ENCODE measurements around the gene ABCG1.

GRCh38 chr21:42316891-42317290, 98.0 kb downstream of the ABCG1 start:
- TF ChIP-seq CTCF (IDR thresholded peaks at IDR 0.05; ENCODE audit: poor library complexity) (no peak), EZH2phosphoT487 (IDR thresholded peaks at IDR 0.05; ENCODE audit: low read depth, severe bottlenecking, unreplicated experiment) (no peak), EZH2 (IDR thresholded peaks at IDR 0.05; ENCODE audit: borderline replicate concordance) (no peak)
